Osteocyte (in vitro differentiated cells): ENCODE data around the gene VPS37D. TPM values are rescaled to one million over a fixed set of nuclear protein-coding genes. Genes with fewer than 3 reads are reported as not detected.
A peak's percentile ranks its signal among the peaks of the same experiment; 100 is the strongest.

Experiments
- DNase-seq: peaks from one replicate; pipeline ENCODE4 v3.0.0; 2021; ENCODE audit warnings: mixed read lengths; ENCODE audit not compliant: unreplicated experiment; ENCODE audit errors: extremely low spot score
- H3K27ac Mint-ChIP-seq: one replicate; pipeline ENCODE4 v1.8.0; 2021; ENCODE audit warnings: mild to moderate bottlenecking, mixed read lengths; ENCODE audit not compliant: unreplicated experiment
- H3K27me3 Mint-ChIP-seq: one replicate; pipeline ENCODE4 v1.8.0; 2021; ENCODE audit warnings: mixed read lengths; ENCODE audit not compliant: unreplicated experiment
- H3K36me3 Mint-ChIP-seq: one replicate; pipeline ENCODE4 v1.8.0; 2021; ENCODE audit warnings: mixed read lengths; ENCODE audit not compliant: unreplicated experiment
- H3K4me1 Mint-ChIP-seq: one replicate; pipeline ENCODE4 v1.8.0; 2021; ENCODE audit warnings: mixed read lengths; ENCODE audit not compliant: unreplicated experiment
- H3K4me3 Mint-ChIP-seq: one replicate; pipeline ENCODE4 v1.8.0; 2021; ENCODE audit warnings: mild to moderate bottlenecking, moderate library complexity, mixed read lengths; ENCODE audit not compliant: unreplicated experiment
- H3K9me3 Mint-ChIP-seq: one replicate; pipeline ENCODE4 v1.8.0; 2021; ENCODE audit warnings: mixed read lengths; ENCODE audit not compliant: unreplicated experiment
- total RNA-seq: library from RNA; stranded (reverse); gene quantifications from 2 replicates; pipeline ENCODE4 v1.2.1, GENCODE V29; 2021
- TF ChIP-seq, protein P1 (sequence below): fragments of 200-600 bp; sonication (generic); IDR thresholded peaks from 2 replicates; pipeline ENCODE4 v1.5.0; 2021; ENCODE audit warnings: antibody characterized with exemption, mild to moderate bottlenecking, moderate library complexity

The VPS37D gene
- total RNA-seq, 1 donor from 2014 or later, result 5.0 TPM

DNA sequence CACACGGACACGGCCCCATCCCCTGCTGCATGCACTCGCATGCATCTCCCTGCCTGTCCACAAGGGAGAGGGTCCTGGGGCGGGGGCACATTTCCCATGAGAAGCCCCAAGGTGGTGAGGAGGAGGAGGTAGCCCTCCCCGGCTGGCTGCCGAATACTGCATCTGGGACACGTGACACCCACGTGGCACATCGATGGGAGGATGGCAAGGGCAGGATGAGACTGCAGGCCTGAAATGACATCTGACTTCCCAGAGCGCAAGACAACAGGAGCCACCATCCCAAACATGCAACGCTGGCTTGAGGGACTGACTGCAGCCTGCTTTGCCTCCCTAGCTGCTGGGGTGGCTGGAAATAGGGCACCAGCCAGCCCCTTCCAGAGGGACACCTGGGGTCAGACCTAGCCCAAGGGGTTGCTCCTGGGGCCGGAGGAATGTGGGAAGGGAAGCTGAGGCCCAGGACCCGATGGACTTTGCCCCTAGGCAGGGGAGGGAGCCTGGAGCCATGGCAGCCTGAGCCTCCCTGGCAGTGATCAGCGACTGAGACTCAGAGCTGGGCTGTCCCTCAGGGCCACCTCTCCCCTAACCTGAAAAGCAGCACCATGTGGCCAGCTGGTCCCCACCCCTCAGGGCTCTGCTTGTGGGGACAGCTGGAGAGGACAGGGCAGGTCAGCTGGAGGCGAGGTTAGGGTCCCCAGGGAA lies 31.9 kb downstream of the VPS37D start:
- Mint-ChIP-seq H3K4me3 (no peak overlapping the region), H3K4me1 (peaks cover 3% of the 10 kb centered on the region), H3K27me3 (no peaks in the 10 kb centered on the region), H3K9me3 (no peaks in the 10 kb centered on the region), H3K36me3 (peaks cover 30% of the 10 kb centered on the region), H3K27ac (no peak overlapping the region)
- no peak for DNase-seq
- TF ChIP-seq, protein P1, sequence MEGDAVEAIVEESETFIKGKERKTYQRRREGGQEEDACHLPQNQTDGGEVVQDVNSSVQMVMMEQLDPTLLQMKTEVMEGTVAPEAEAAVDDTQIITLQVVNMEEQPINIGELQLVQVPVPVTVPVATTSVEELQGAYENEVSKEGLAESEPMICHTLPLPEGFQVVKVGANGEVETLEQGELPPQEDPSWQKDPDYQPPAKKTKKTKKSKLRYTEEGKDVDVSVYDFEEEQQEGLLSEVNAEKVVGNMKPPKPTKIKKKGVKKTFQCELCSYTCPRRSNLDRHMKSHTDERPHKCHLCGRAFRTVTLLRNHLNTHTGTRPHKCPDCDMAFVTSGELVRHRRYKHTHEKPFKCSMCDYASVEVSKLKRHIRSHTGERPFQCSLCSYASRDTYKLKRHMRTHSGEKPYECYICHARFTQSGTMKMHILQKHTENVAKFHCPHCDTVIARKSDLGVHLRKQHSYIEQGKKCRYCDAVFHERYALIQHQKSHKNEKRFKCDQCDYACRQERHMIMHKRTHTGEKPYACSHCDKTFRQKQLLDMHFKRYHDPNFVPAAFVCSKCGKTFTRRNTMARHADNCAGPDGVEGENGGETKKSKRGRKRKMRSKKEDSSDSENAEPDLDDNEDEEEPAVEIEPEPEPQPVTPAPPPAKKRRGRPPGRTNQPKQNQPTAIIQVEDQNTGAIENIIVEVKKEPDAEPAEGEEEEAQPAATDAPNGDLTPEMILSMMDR, result no peak

- H3K4me3 Mint-ChIP-seq, result no peak overlapping the region
- H3K27me3 Mint-ChIP-seq, result no peaks in the 10 kb centered on the region
- H3K36me3 Mint-ChIP-seq, result peaks cover 26% of the 10 kb centered on the region
- no peaks in the 10 kb centered on the region for H3K9me3 Mint-ChIP-seq
- DNase-seq, result no peak
- H3K27ac Mint-ChIP-seq, result no peak overlapping the region
- peaks cover 9% of the 10 kb centered on the region for H3K4me1 Mint-ChIP-seq
- TF ChIP-seq, protein P1, result no peak
Measured at GRCh38 chr7:73700069-73700423, 32.4 kb downstream of the VPS37D start.

- H3K27ac Mint-ChIP-seq, result no peak overlapping the region
- H3K9me3 Mint-ChIP-seq, result no peaks in the 10 kb centered on the region
- no peaks in the 10 kb centered on the region for H3K27me3 Mint-ChIP-seq
- no peak overlapping the region for H3K4me3 Mint-ChIP-seq
- no peak for DNase-seq
- TF ChIP-seq, protein P1, result no peak
- H3K4me1 Mint-ChIP-seq, result peaks cover 15% of the 10 kb centered on the region
- peaks cover 24% of the 10 kb centered on the region for H3K36me3 Mint-ChIP-seq
Measured at GRCh38 chr7:73700581-73701134, 33.0 kb downstream of the VPS37D start.

- Mint-ChIP-seq H3K27ac (no peak overlapping the region), H3K36me3 (peaks cover 21% of the 10 kb centered on the region), H3K27me3 (no peaks in the 10 kb centered on the region), H3K4me3 (no peak overlapping the region), H3K9me3 (no peaks in the 10 kb centered on the region), H3K4me1 (peaks cover 23% of the 10 kb centered on the region)
- TF ChIP-seq, protein P1, result peak; percentile 60
- DNase-seq, result no peak
Measured at GRCh38 chr7:73701357-73701995, 33.8 kb downstream of the VPS37D start.

DNA sequence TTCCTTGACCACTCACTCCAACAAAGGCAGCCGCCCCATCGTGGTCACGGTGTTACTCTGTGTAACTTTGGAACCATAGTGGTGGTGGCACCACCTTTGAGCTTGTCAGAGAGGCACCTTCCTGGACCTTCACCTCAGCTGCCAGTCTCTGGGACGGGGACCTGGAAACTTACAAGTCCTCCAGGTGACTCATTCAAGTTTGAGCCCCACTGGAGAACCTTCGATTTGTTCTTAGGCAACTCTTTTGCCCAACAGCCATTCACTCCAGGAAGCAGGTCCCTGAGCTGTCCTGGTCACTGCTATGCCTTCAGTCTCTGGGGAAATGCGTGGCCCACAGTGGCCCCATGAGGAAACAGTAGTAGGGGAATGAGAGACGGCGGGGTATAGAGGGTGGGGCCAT lies 34.6 kb downstream of the VPS37D start:
- H3K4me1 Mint-ChIP-seq, result peaks cover 31% of the 10 kb centered on the region
- no peak overlapping the region for H3K4me3 Mint-ChIP-seq
- H3K27ac Mint-ChIP-seq, result peak overlapping the region; percentile 58
- DNase-seq, result no peak
- H3K36me3 Mint-ChIP-seq, result peaks cover 14% of the 10 kb centered on the region
- no peaks in the 10 kb centered on the region for H3K9me3 Mint-ChIP-seq
- TF ChIP-seq, protein P1, result no peak
- H3K27me3 Mint-ChIP-seq, result no peaks in the 10 kb centered on the region
